Endothelial cell of umbilical vein (primary cell): ENCODE results near the gene BCAS3. TPM values are rescaled to one million over a fixed set of nuclear protein-coding genes. Genes with fewer than 3 reads are reported as not detected.

Experiments used
- BruUV-seq: library from RNA; stranded (reverse); fragments of 400-500 nt; replicated peaks from 2 replicates; lab custom pipeline; 2021; lab: Mats Ljungman, UMichigan
- CTCF ChIA-PET: fragments of 300-600, 350-600 bp; sonication (Branson Sonifier 250); formaldehyde crosslinking; loops from one replicate; lab custom pipeline; 2021; ENCODE audit warnings: antibody characterized with exemption, inconsistent platforms; lab: Charles Lee
- POLR2A ChIA-PET: fragments of 300-600, 350-600 bp; sonication (Branson Sonifier 250); formaldehyde crosslinking; loops from one replicate; lab custom pipeline; 2021; ENCODE audit warnings: antibody characterized with exemption, inconsistent platforms; lab: Charles Lee
- DNase-seq: peaks from one replicate; pipeline ENCODE4 v3.0.0-alpha.2; 2011; ENCODE audit warnings: low read depth, low spot score
- FAIRE-seq: peaks from 2 replicates; lab custom pipeline; 2011; peaks lifted over from hg19 to GRCh38; lab: Jason Lieb, UNC
- H2AFZ ChIP-seq: 2 replicates; pipeline ENCODE4 v1.6.0; 2012; ENCODE audit warnings: low read depth, low read length, control low read depth, inconsistent platforms
- H3K27ac ChIP-seq: 2 replicates; pipeline ENCODE4 v1.5.1; 2011; ENCODE audit warnings: low read depth, mild to moderate bottlenecking, control low read depth, low read length, moderate library complexity; ENCODE audit not compliant: insufficient read depth
- H3K27me3 ChIP-seq, 2 experiments: 2 replicates each; pipeline versions ENCODE4 v1.6.0 to v1.6.1; 2011; ENCODE audit warnings: low read length in 2 of 2, mixed read lengths in 1 of 2; ENCODE audit not compliant: control insufficient read depth in 2 of 2, insufficient read depth in 2 of 2
- H3K36me3 ChIP-seq, 2 experiments: 2 replicates in 1 of 2; 3 replicates in 1 of 2; pipeline ENCODE4 v1.5.1; 2011; ENCODE audit warnings: low read length in 2 of 2, mild to moderate bottlenecking in 1 of 2, moderate library complexity in 1 of 2; ENCODE audit not compliant: control insufficient read depth in 2 of 2, insufficient read depth in 2 of 2; ENCODE audit errors: extremely low read depth in 1 of 2
- H3K4me1 ChIP-seq: 3 replicates; pipeline ENCODE4 v1.5.1; 2011; ENCODE audit warnings: mild to moderate bottlenecking, low read length; ENCODE audit not compliant: control insufficient read depth, insufficient read depth; ENCODE audit errors: extremely low read depth
- H3K4me2 ChIP-seq: 2 replicates; pipeline ENCODE4 v1.6.1; 2011; ENCODE audit warnings: low read length, control low read depth, mixed read lengths; ENCODE audit not compliant: insufficient read depth
- H3K4me3 ChIP-seq, 3 experiments: fragments of 200-600 bp in 1 of 3; sonication (generic), shearing (Covaris generic) in 1 of 3; replicated peaks in 1 of 3; 2 replicates each; pipeline ENCODE4 v1.5.1; 2011 to 2016; ENCODE audit warnings: control low read depth in 3 of 3, low read length in 3 of 3, mild to moderate bottlenecking in 2 of 3, inconsistent platforms in 1 of 3, low read depth in 1 of 3, moderate library complexity in 1 of 3; ENCODE audit not compliant: insufficient read depth in 1 of 3
- H3K79me2 ChIP-seq: 2 replicates; pipeline ENCODE4 v1.6.0; 2012; ENCODE audit warnings: low read length, inconsistent platforms; ENCODE audit not compliant: control insufficient read depth, insufficient read depth
- H3K9ac ChIP-seq: replicated peaks from 2 replicates; pipeline ENCODE3; 2011; ENCODE audit warnings: low read length, control low read depth; ENCODE audit not compliant: insufficient read depth; ENCODE audit errors: extremely low read depth
- H3K9me1 ChIP-seq: replicated peaks from 3 replicates; pipeline ENCODE4 v1.6.0; 2011; ENCODE audit warnings: mild to moderate bottlenecking, low read length; ENCODE audit not compliant: control insufficient read depth, insufficient read depth; ENCODE audit errors: extremely low read depth
- H3K9me3 ChIP-seq: replicated peaks from 2 replicates; pipeline ENCODE4 v1.5.1; 2012; ENCODE audit warnings: low read length, inconsistent platforms; ENCODE audit not compliant: control insufficient read depth, insufficient read depth
- H4K20me1 ChIP-seq: replicated peaks from 2 replicates; pipeline ENCODE3; 2011; ENCODE audit warnings: mild to moderate bottlenecking, low read length; ENCODE audit not compliant: control insufficient read depth, insufficient read depth; ENCODE audit errors: extremely low read depth
- CTCF ChIP-seq, 2 donors: IDR thresholded peaks; 1 replicate in 1 of 2; 2 replicates in 1 of 2; pipeline ENCODE4 v1.5.1; 2011; ENCODE audit warnings: low read length in 2 of 2, mild to moderate bottlenecking in 2 of 2, moderate library complexity in 2 of 2, control low read depth in 1 of 2, inconsistent platforms in 1 of 2, low read depth in 1 of 2; ENCODE audit not compliant: insufficient read depth in 1 of 2; ENCODE audit errors: extremely low read depth in 1 of 2
- EZH2 ChIP-seq: IDR thresholded peaks from 2 replicates; pipeline ENCODE4 v1.6.1; 2012; ENCODE audit warnings: borderline replicate concordance, low read depth, mild to moderate bottlenecking, moderate library complexity, low read length, inconsistent platforms; ENCODE audit not compliant: severe bottlenecking
- GATA2 ChIP-seq: IDR thresholded peaks from 2 replicates; pipeline ENCODE4 v1.7.0; 2011; ENCODE audit warnings: low read depth, mild to moderate bottlenecking, moderate library complexity, mixed read lengths, low read length; ENCODE audit not compliant: insufficient read length, insufficient read depth
- JUN ChIP-seq: IDR thresholded peaks from 2 replicates; pipeline ENCODE4 v1.6.1; 2011; ENCODE audit warnings: borderline replicate concordance, low read depth; ENCODE audit not compliant: insufficient read length, insufficient read depth
- MAX ChIP-seq: IDR thresholded peaks from 2 replicates; pipeline ENCODE4 v1.6.1; 2011; ENCODE audit not compliant: insufficient read depth, insufficient read length
- POLR2A ChIP-seq: IDR thresholded peaks from 2 replicates; pipeline ENCODE4 v1.6.1; 2012; ENCODE audit warnings: low read depth, mild to moderate bottlenecking, control low read depth, low read length
- POLR2AphosphoS5 ChIP-seq: IDR thresholded peaks from 2 replicates; pipeline ENCODE4 v1.6.1; 2012; ENCODE audit warnings: low read depth, mild to moderate bottlenecking, control low read depth, low read length, moderate library complexity; ENCODE audit not compliant: insufficient read depth
- dilution Hi-C: fragments of 300-500 bp; cut with MboI; formaldehyde crosslinking; loops from one replicate; pipeline ENCODE4 v1.15.0; 2019; ENCODE audit warnings: low sequenced_read_pairs; ENCODE audit not compliant: extremely low pct_ligation_motif_present
- intact Hi-C: fragments of 100-400 bp; cut with micrococcal nuclease; formaldehyde crosslinking; loops from one replicate; pipeline ENCODE4 v1.10.0; 2022
- polyA plus RNA-seq, 4 experiments: library from polyadenylated mRNA; depleted of rRNA in 3 of 4; stranded (reverse) in 3 of 4; unstranded in 1 of 4; fragments of >200 nt; gene quantifications; 2 replicates each; pipeline versions ENCODE4 v1.2.1 to v1.2.3, GENCODE V29; 2011 to 2012; ENCODE audit warnings: missing spikeins in 1 of 4
- total RNA-seq: library from RNA; stranded (reverse); gene quantifications from 2 replicates; pipeline ENCODE4 v1.2.3, GENCODE V29; 2021

Gene BCAS3
- total and polyA plus RNA-seq, 2 donors (not counting 3 experiments of a cell fraction or from before 2014, with no cell fraction given), result 8.2 to 16.0 TPM

DNA sequence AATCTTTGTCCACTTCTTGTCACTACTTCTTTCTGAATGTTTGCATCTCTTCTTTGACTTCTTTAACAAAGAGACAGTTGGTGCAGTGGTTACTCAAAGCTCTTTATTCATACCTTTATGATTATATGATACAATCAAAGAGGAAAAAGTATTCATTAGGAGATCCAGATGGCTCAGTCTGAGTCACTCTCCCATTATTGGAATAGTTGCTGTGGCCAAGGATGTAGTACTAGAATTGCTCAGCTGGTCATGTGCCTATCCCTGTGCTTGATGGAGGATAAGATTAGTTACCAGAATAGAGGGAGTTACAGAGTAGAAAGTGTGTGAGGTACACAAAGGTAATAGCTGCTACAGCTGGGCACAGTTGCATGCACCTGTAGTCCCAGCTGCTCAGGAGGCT is 18.3 kb downstream of the BCAS3 start:
- no peak overlapping the region for H3K27ac ChIP-seq
- no peak overlapping the region for H3K9ac ChIP-seq
- H3K4me3 ChIP-seq, result no peak overlapping the region
- H3K9me1 ChIP-seq, result no peaks in the 10 kb centered on the region
- no TSS peak for BruUV-seq
- no peaks in the 10 kb centered on the region for H3K79me2 ChIP-seq
- intact Hi-C loops, result no loop called here
- dilution Hi-C loops, result no loop called here
- DNase-seq (no peak), FAIRE-seq (no peak)
- no peaks in the 10 kb centered on the region for H3K4me1 ChIP-seq
- CTCF ChIA-PET, result no interaction called here
- no peak overlapping the region for H3K4me2 ChIP-seq
- no peaks in the 10 kb centered on the region for H3K27me3 ChIP-seq
- H3K36me3 ChIP-seq, result no peaks in the 10 kb centered on the region
- POLR2A ChIA-PET, result no interaction called here
- H2AFZ ChIP-seq, result no peak overlapping the region
- no peaks in the 10 kb centered on the region for H4K20me1 ChIP-seq
- no peaks in the 10 kb centered on the region for H3K9me3 ChIP-seq
- no peak for TF ChIP-seq POLR2AphosphoS5
- no peak for TF ChIP-seq CTCF (IDR thresholded peaks at IDR 0.05; ENCODE audit: extremely low read depth in 1 of 2, insufficient read depth in 1 of 2, low read depth in 1 of 2, low read length in 2 of 2)
- no peak for TF ChIP-seq JUN
- TF ChIP-seq EZH2, result no peak
- no peak for TF ChIP-seq POLR2A
- no peak for TF ChIP-seq MAX
- TF ChIP-seq GATA2, result no peak
